GM19240 (cell line): ENCODE data around the gene RINT1.
"Not testable (repeated sequence)": the region's sequence is repeated elsewhere in the genome, so short reads cannot be mapped to it uniquely, and the experiment has no call there.

Source experiments
- DNase-seq: peaks from one replicate; pipeline ENCODE4 v3.0.0; 2011; ENCODE audit warnings: low spot score; ENCODE audit not compliant: insufficient read length

The RINT1 gene

DNA sequence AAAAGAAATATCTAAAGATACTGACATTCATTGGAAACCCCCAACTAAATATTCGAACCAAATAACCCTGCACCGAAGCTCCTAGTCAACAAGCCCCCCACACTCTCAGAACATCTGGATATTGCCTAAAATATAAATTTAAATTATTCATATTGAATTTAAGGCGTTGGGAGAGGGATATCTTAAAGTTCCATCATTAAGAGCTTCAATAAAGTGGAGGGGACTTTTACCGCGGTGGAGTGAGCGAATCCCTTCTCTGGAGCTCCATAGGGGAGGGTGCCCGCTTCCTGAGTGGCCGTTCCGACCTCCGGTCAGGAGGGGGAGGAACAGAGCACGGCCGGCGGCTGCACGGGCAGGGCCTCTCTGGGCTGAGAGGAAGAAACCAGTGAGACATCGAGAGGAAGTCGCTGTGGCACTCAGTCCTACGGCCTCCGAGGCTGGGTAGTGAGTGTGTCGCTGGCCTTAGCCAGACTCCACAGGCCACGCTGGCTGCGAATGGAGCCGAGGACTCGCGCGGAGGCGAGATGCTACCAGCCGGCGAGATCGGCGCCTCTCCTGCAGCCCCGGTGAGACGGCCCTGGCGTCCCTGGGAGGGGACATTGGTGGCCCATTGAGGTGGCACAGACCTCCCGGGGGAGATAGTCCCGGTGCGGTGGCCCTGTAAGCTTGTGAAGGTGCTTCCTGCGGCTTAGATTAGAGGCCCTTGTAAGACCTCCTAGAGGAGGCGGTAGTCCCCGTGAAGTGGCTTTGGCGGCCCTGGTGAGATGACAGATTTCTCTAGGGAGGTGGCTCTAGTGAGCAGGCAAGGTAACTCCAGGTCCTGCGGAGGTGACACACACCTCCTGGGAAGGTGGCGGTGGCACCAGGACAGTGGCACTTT lies at the start of gene RINT1:
Gene RINT1, plus strand, starts transcription at position 410 of the 880 bp plus-strand sequence. Its CDS starts 115 bp downstream, at position 525.
- DNase-seq, result peak; percentile 59

DNA sequence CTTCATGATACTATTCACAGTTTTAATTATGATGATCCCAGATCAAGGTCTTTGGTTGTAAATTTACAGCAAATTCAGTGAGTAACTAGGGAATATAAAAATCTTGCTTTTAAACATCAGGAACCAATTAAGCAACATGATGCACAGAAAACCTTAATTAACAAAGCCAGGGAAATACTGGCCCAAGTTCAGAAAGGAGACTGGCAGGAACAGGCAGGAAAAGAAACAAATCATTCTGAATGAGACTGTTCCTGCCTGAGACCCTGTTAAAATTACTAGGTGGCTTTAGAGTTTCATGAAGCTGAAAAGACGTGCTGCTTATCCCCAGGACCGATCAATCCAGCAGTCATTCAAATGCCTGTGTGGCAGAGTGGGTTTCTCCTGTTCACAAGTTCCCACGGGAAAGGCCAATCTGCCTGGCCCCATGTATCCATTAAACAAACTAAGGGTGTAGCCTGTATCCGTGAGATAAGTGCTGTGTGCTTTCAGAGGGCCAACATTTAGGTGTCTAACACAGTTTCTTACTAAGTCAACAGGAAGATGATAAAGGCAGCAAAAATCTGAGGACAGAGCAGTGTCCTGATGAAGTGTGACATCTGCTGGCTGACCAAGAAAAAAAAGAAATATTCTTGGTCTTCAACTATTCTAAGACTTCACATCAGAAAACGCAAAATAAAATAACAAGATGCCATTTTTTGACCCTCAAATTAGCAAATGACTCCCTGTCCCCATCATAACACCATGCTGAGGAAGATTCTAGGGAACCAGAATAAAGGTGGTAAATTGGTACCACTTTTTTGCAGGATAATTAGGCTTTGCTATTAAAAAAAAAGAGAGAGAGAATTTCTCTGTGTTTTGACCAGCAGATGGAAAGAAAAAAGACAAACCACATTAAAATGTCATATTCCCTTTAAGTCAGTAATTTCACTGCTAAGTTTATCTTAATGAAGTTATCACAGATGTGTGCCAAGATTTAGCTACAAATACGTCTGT lies 44.1 kb upstream of the RINT1 start:
- no peak for DNase-seq

DNA sequence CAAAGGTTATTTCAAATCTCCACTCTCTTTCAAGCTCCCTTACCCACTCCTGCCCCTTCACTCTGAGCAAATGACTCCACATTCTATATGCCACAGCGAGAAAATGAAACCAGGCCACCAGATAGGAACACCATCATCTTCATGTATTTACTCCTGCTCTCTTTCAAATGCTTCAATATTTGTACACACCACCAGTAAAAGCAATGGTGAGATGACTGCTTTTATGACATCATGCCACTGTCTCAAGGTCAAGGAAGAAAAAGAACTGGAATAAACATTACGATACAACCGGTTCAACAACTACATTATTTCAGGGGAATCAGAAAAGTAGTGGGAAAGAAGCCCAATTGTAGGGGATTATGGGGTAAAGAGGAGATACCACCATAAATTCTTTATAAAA lies 42.6 kb upstream of the RINT1 start:
- no peak for DNase-seq

DNA sequence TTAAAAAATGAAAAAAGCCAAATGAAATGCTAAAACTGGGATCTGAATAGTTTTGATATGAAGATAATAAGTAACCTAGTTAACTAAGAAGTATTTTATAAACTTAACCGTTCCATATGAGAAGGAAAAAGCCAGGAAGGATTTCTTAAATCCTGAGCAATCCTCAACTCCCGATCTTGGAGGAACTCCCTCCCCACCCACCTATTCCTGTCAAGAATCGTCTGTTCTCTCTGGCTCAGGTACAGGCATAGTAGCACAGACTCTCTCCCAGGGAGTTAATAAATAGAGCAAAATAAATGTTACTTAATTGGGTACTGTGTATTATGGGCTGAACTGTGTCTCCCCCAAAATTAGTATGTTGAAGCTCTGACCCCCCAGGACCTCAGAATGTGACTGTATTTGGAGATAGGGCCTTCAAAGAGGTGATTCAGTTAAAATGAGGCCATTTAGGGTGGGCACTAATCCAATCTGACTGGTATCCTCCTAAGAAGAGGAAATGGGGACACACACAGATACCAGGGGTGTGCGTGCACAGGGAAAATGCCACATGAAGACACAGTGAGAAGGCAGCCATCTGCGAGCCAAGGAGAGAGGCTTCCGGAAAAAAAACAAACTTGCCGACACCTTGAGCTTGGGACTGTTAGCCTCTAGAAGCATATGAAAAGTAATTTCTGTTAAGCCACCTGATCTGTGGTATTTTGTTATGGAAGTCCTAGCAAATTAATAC lies 38.6 kb upstream of the RINT1 start:
- DNase-seq, result no peak

DNA sequence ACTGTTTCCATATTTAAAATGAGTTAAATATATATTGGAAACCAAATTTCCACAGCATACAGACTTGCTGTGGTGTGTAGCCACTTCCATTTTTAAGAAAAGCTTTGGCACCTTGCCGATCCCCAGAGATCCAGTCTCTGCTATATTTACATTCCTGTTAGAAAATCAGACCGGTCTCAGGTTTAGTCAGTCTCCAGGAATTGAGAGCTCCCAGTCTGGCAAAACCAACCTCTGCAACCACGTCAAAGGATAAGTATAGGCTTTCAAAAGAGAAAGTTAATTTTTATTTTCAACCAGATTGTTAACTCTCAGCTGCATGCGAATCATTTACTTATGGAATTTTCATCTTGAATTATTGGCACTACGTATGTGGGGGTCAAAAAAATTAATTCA lies 38.1 kb upstream of the RINT1 start:
- no peak for DNase-seq

DNA sequence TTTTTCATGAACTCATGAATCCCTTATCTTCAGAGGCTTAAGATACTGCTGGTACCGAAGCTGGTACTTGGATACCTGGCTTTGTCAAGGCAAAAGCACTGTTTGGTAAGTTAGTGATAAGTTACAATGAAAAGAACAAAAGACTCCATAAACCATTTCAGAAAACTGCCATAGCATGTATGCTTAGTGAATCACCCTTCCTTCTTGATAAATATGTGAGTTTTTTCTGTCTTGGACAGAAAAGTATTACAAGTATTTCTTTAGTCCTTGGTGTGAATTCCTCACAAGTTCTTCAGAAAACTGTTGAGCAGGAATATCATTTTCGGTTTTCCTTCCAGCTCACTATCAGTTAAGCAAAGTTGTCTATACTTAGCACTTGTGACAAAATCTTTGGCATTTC lies 35.5 kb upstream of the RINT1 start:
- DNase-seq, result no peak

DNA sequence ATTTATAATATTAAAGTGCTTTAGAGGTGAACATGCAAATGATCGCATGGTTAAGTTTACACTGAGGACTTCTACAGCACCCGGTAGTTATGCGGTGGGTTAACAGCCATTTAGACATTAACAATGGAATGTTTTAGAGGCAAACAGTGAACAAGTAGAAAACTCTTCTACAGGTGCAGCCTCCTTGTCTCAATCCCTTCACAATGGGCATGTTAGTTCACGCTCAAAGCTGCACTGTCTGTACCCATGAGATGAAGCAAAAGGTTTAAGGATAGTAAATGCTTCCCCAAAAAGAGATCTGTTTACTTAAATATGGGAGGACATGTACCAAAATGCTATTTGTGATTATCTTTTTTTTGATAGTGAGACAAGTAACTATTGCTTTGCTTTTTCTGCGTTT lies 35.0 kb upstream of the RINT1 start:
- DNase-seq, result no peak

DNA sequence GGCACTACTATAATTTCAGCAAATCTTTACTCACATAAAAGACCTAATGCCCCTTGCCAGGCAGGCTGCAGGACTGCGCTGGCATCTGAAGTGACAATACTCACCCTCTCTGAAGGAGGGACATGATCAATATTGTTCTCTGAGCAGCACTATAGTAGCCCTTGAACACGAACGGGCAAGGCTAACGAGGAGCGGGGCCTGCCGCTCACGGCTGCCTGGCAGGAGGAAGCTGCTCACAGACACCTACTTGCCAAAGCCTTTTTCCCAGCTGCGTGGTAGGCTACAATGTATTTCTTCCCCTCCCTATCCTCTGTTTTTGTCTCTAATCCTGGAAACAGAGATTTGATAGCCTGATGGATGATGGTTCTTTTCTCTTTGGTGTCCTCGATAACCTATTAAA lies 29.8 kb upstream of the RINT1 start:
- DNase-seq, result no peak

DNA sequence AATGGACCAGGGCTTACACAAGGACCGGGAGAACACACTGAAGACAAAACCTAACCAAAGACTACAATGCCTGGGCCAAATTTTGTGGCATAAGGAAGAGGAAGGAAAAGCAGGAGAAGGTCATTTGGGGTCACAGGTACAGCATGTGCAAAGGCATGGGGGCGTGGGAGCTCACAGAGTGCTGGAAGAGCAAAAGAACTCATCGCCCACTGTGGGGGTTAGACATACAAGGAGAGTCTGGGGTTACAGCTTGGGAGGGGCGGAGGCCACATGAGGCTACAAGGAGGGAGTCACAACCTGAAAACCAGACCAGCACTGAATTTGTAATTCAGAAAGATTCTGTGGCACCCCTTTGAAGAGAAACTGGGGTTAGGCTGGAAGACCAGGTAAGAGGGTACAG lies 19.6 kb upstream of the RINT1 start:
- DNase-seq, result no peak

DNA sequence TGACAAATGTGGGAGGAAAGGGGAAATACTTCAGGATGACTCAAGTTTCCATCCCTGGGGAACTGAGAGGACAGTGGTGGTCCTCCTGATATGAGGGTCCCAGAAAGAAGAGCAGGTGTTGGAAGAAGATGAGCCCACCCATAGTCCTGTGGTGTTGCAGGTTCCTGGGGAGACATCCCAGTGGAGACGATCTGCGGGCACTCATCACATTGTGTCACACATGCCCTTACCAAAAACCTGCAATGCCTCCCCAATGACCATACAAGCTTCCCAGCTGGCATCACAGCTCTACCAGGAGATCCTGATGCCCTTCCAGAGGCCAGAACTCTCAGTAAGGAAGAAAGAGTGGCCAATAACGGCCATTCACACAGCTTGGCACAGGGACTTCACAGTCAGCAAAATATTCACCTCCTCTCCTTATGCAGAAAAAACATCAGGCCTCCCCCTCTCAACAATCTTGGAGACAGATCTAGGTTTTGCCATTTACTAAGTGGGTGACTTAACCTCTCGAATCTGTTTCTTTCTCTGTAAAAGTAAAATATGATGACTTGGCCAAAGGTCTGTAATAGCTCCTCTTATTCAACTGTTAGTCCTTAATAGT lies 19.0 kb upstream of the RINT1 start:
- no peak for DNase-seq

DNA sequence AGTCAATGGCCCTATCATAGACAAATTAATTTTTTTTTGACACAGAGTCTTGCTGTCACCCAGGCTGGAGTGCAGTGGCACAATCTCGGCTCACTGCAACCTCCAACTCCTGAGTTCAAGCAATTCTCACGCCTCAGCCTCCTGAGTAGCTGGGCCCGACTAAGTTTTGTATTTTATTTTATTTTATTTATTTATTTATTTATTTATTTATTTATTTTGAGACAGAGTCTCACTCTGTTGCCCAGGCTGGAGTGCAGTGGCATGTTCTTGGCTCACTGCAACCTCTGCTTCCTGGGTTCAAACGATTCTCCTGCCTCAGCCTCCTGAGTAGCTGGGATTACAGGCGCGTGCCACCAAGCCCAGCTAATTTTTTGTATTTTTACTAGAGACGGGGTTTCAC lies 16.4 kb upstream of the RINT1 start:
- not testable (repeated sequence) for DNase-seq

DNA sequence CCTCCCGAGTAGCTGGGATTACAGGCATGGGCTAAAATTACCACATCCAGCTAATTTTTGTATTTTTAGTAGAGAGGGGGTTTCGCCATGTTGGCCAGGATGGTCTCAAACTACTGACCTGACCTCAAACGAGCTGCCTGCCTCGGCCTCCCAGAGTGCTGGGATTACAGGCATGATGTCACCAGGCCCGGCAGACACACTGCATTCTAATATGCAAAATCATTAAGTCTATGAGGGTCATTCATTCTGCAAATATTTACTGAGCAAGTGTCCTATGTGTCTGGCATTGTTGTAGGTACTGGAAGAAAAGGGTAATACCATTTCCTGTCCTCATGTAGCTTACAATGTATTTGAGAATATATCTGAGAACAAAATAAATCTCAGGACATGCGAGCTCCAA lies 12.6 kb upstream of the RINT1 start:
- no peak for DNase-seq

DNA sequence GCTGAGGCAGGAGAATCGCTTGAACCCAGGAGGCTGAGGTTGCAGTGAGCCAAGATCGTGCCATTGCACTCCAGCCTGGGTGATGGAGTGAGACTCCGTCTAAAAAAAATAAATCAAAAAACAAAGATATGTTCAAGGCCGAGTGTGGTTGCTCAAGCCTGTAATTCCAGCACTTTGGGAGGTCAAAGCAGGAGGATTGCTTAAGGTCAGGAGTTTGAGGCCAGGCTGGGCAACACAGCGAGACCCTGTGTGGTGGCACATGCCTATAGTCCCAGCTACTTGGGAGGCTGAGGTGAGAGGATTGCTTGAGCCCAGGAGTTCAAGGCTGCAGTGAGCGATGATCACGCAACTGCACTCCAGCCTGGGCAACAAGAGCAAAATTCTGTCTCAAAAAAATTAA lies 11.4 kb upstream of the RINT1 start:
- not testable (repeated sequence) for DNase-seq

DNA sequence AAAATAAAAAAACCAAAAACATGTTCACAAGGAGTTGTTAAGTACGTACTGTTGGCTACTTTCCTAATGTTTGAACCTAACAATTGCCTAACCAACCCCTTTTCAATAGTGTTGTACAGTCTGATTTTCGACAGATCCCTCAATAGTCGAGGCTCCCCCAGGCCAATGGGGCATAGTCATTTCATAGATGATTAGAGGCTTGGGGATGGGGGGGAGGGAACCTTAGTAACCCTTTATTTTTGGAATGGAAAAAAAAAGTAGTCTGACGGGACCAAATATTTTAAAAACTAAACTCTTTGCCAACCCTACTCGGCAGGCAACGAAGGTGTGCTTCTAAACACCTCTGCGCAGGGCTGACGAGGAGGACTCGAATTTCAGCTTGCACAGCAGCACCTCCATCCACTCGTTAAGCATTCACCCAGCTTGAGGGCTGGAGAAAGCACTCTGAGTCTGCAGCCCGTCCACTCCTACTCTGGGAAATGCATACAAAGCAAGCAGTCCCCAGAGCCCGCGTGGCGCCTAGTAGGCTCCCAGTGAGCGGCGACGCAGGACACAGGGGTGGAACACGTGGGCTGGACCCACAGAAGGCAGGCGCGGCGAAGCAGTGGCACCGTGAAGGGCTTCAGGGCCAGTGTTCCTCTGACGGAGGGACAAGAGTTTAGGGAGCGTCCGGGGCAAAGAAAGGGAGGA lies 10.8 kb upstream of the RINT1 start:
- peak; percentile 11 for DNase-seq

DNA sequence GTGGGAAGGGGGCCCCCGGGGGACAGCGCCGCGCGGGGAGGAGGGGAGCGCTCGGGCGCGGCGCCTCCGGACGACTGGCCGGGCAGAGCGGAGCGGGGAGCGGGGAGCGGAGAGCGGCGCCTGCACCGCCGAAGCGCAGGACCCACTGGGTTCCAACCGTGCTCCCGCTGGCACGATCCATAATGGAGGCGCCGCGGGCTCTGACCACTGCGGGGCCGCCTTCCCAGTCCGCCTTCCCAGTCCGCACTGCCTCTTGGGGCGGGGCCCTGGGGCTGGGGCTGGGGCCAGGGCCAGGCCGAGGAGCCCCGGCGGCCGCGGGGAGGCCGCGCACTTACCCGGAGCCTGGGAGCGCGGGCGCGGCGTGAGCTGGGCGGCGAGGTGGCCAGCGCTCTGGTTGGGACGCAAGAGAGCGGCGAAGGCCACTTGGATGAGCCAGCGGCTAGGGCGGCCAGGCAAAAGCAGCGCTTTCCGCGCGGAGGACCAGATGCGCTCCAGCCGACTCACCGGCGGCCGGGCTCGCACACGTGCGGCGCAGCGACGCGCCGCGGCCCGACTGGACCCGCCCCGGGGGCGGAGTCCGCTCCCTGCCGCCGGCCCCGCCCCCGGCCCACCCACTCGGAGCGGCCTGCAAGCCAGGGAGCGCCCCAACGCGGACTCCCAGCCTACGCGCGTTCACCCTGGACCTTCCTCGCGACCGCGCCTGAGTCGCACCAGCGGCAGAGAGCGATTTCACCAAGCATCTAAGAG lies 10.1 kb upstream of the RINT1 start, which contains the start of gene PUS7:
Gene PUS7, minus strand, starts transcription at position 555 of the 747 bp plus-strand sequence. CDS start 13,759 bp downstream, outside the sequence.
- peak; percentile 77 for DNase-seq

DNA sequence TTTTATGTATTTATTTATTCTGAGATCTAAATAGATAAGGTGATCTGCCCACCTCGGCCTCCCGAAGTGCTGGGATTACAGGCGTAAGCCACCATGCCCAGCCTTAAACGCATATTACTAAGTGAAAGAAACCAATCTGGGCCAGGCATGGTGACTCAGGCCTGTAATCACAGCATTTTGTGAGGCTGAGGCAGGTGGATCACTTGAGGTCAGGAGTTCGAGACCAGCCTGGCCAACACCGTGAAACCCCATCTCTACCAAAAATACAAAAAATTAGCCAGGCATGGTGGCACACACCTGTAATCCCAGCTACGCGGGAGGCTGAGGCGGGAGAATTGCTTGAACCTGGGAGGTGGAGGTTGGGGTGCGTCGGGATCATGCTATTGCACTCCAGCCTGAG lies 7.6 kb upstream of the RINT1 start:
- DNase-seq, result not testable (repeated sequence)

DNA sequence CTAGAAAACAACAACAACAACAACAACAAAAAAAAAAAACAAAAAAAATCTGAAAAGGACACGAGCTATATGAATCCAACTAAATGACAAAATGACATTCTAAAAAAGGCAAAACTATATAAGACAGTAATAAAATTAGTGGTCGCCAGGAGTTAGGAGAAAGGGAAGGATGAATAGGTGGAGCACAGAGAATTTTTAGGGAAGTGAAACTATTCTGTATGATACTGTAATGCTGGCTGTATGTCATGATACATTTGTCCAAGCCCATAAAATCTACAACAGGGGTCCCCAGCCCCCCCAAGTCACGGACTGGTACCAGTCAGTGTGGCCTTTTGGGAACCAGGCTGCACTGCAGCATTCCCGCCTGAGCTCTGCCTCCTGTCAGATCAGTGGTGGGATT lies 7.2 kb upstream of the RINT1 start:
- no peak for DNase-seq

DNA sequence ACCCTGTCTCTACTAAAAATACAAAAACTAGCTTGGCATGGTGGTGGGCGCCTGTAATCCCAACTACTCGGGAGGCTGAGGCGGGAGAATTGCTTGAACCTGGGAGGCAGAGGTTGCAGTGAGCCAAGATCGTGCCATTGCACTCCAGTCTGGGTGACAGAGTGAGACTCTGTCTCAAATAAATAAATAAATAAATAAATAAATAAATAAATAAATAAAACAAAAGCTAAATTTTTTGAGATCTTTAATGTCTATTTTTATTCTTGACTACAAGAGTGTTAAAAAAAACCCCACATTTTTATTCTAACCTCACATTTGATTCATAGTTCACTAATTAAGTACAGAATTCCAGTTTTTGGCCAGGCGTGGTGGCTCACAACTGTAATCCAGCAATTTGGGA lies 4.3 kb upstream of the RINT1 start:
- DNase-seq, result not testable (repeated sequence)

DNA sequence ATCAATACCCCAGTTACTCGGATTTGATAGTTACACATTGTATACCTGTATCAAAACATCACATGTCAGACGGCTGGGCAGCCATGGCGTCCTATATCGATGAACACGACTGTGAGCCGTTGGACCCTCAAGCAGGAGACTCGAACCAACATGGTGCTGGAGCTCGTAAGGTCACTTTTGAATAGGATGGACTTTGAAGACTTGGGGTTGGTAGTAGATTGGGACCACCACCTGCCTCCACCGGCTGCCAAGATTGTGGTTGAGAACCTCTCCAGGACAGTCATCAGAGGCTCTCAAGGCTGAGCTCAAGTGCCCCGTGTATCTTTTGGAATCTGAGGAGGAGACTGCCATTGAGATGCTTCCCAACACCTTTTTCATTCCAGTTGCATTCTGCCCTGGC lies 1.9 kb upstream of the RINT1 start:
- DNase-seq, result no peak

DNA sequence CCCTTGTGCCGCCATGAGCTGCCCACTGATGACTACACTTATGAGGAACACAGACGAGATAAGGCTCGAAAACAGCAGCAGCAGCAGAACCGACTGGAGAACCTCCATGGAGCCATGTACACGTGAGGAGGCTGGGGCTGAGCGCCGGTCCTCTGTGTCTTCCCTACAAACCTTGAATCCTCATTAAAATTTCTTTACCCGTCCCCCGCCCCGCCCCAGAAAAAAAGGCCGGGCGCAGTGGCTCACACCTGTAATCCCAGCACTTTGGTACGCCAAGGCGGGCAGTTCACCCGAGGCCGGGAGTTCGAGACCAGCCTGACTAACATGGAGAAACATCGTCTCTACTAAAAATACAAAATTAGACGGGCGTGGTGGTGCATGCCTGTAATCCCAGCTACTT lies 1.5 kb upstream of the RINT1 start:
- DNase-seq, result no peak
